WI38 (cell line): Measurements from ENCODE around the gene CYP11A1.

Experiments used
- H3K4me3 ChIP-seq: 2 replicates; pipeline ENCODE4 v1.5.1; 2011; ENCODE audit warnings: low read depth, mild to moderate bottlenecking, control low read depth, low read length
- CTCF ChIP-seq: IDR thresholded peaks from 2 replicates; pipeline ENCODE4 v1.5.1; 2012; ENCODE audit warnings: low read depth, mild to moderate bottlenecking, control low read depth, low read length

Gene CYP11A1

GRCh38 chr15:74387621-74388362, 20.3 kb upstream of the CYP11A1 start:
- no peak overlapping the region for H3K4me3 ChIP-seq
- TF ChIP-seq CTCF: no peak

- H3K4me3 ChIP-seq: no peak overlapping the region
- no peak for TF ChIP-seq CTCF
These were observed 19.7 kb upstream of the CYP11A1 start for GRCh38 chr15:74387141-74387541.

GRCh38 chr15:74386496-74387140, 19.2 kb upstream of the CYP11A1 start:
- no peak overlapping the region for H3K4me3 ChIP-seq
- no peak for TF ChIP-seq CTCF

- TF ChIP-seq CTCF: no peak
- no peak overlapping the region for H3K4me3 ChIP-seq
These were observed 18.3 kb upstream of the CYP11A1 start for GRCh38 chr15:74385733-74386132.

- no peak overlapping the region for H3K4me3 ChIP-seq
- TF ChIP-seq CTCF: no peak
These were observed 17.6 kb upstream of the CYP11A1 start for GRCh38 chr15:74384881-74385643.

GRCh38 chr15:74384566-74384880, 17.1 kb upstream of the CYP11A1 start:
- TF ChIP-seq CTCF: no peak
- no peak overlapping the region for H3K4me3 ChIP-seq
